ENCODE data around the gene KIR2DL3. TPM values are rescaled to one million over a fixed set of nuclear protein-coding genes. Genes with fewer than 3 reads are reported as not detected.
"Not testable (repeated sequence)": the region's sequence is repeated elsewhere in the genome, so short reads cannot be mapped to it uniquely, and the experiment has no call there.

Gene KIR2DL3
- total RNA-seq, 2 experiments from 2014 or later, result 0.21 to 0.24 TPM

- DNase-seq; POLR2A ChIA-PET; ATAC-seq; H3K4me1 Mint-ChIP-seq (ENCODE audit: low read depth); H3K9me3 Mint-ChIP-seq (ENCODE audit: insufficient read depth); H3K27ac Mint-ChIP-seq; H3K4me3 Mint-ChIP-seq; CTCF ChIA-PET; H3K27me3 Mint-ChIP-seq (ENCODE audit: low read depth); H3K36me3 Mint-ChIP-seq (ENCODE audit: low read depth): not testable (repeated sequence)
These were observed 12.0 kb downstream of the KIR2DL3 start for GRCh38 chr19:54750276-54750675.

- POLR2A ChIA-PET; H3K27ac Mint-ChIP-seq; DNase-seq; H3K4me3 Mint-ChIP-seq; ATAC-seq; CTCF ChIA-PET; H3K36me3 Mint-ChIP-seq (ENCODE audit: low read depth); H3K27me3 Mint-ChIP-seq (ENCODE audit: low read depth); H3K4me1 Mint-ChIP-seq (ENCODE audit: low read depth); H3K9me3 Mint-ChIP-seq (ENCODE audit: insufficient read depth): not testable (repeated sequence)
These were observed 18.1 kb downstream of the KIR2DL3 start for GRCh38 chr19:54756204-54757110.

GRCh38 chr19:54758577-54758976 is 20.3 kb downstream of the KIR2DL3 start:
- H3K27me3 Mint-ChIP-seq (ENCODE audit: low read depth); CTCF ChIA-PET; POLR2A ChIA-PET; DNase-seq; H3K9me3 Mint-ChIP-seq (ENCODE audit: insufficient read depth); ATAC-seq; H3K4me3 Mint-ChIP-seq; H3K27ac Mint-ChIP-seq; H3K36me3 Mint-ChIP-seq (ENCODE audit: low read depth); H3K4me1 Mint-ChIP-seq (ENCODE audit: low read depth): not testable (repeated sequence)

DNA sequence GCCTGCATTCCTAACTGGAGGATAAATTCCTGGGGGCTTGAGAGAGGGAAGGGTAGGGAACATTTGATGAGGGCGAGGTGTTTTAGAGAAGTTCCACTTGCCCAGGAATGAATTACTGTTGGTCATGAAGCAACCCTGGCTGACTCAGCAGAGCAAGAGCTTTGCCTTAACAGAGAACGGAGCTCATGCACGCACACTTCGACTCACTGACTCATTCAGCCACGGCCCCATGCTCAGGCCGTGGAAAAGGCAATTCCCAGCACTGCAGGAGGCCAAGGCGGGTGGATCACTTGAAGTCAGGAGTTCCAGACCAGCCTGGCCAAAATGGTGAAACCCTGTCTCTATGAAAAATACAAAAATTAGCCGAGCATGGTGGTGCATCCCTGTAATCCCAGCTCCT is 25.9 kb downstream of the KIR2DL3 start:
- H3K4me1 Mint-ChIP-seq (ENCODE audit: low read depth); H3K4me3 Mint-ChIP-seq; POLR2A ChIA-PET; H3K27me3 Mint-ChIP-seq (ENCODE audit: low read depth); H3K27ac Mint-ChIP-seq; CTCF ChIA-PET; ATAC-seq; DNase-seq; H3K9me3 Mint-ChIP-seq (ENCODE audit: insufficient read depth); H3K36me3 Mint-ChIP-seq (ENCODE audit: low read depth): not testable (repeated sequence)

- H3K4me3 Mint-ChIP-seq; H3K27ac Mint-ChIP-seq; POLR2A ChIA-PET; ATAC-seq; H3K36me3 Mint-ChIP-seq (ENCODE audit: low read depth); H3K9me3 Mint-ChIP-seq (ENCODE audit: insufficient read depth); H3K4me1 Mint-ChIP-seq (ENCODE audit: low read depth); DNase-seq; H3K27me3 Mint-ChIP-seq (ENCODE audit: low read depth); CTCF ChIA-PET: not testable (repeated sequence)
These were observed 28.2 kb downstream of the KIR2DL3 start for GRCh38 chr19:54766464-54766863.

DNA sequence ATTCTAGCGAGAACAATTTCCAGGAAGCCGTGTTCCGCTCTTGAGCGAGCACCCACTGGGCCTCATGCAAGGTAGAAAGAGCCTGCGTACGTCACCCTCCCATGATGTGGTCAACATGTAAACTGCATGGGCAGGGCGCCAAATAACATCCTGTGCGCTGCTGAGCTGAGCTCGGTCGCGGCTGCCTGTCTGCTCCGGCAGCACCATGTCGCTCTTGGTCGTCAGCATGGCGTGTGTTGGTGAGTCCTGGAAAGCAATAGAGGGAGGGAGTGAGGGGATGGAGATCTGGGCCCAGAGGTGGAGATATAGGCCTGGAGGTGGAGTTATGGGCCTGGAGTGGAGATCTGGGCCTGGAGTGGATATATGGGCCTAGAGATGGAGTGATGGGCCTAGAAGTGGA is 31.3 kb downstream of the KIR2DL3 start, which contains the start of gene KIR2DL1:
KIR2DL1 (plus strand) TSS at position 148 of the 400 bp plus-strand sequence; CDS start at position 206, 58 bp downstream.
- POLR2A ChIA-PET; CTCF ChIA-PET; H3K27me3 Mint-ChIP-seq (ENCODE audit: low read depth); H3K4me1 Mint-ChIP-seq (ENCODE audit: low read depth); H3K9me3 Mint-ChIP-seq (ENCODE audit: insufficient read depth); DNase-seq; H3K4me3 Mint-ChIP-seq; H3K36me3 Mint-ChIP-seq (ENCODE audit: low read depth); ATAC-seq; H3K27ac Mint-ChIP-seq: not testable (repeated sequence)

- CTCF ChIA-PET, POLR2A ChIA-PET: not testable (repeated sequence)
These were observed 32.2 kb downstream of the KIR2DL3 start for GRCh38 chr19:54770511-54770910.

DNA sequence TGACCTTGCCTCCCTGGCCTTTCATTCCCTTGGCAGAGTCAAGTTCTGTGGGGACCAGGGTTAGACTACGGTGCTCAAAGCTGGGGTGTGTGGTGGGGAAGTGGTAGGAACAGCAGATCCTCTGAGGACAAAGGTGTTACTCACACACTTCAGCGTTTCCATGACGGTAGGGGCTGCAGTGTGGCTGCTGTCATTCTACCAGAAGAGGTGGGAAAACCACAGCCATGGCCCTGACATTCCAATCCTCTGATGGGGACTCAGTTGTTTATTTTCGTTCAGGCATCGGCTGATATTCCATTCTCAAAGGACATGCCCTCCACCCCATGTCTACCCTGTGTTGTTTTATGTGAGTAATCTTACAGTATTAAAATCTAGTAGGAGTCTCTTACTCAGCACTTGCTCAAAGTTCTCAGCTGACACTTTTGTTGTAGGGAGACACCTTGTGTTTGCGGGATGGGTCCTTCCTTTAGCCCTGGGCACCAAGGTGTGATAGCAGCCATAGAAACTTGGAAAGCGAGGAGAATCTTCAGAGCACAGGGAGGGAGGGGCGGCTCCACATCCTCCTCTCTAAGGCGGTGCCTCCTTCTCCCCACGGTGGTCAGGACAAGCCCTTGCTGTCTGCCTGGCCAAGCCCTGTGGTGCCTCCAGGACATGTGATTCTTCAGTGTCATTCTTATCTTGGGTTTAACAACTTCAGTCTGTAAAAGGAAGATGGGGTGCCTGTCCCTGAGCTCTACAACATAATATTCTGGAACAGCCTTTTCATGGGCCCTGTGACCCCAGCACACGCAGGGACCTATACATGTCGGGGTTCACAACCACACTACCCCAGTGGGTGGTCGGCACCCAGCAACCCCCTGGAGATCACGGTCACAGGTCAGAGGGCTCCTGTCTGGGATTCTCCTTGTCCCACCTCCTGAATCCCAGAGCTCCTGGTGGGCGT is 33.0 kb downstream of the KIR2DL3 start:
- H3K27ac Mint-ChIP-seq; H3K4me1 Mint-ChIP-seq (ENCODE audit: low read depth); H3K4me3 Mint-ChIP-seq; H3K9me3 Mint-ChIP-seq (ENCODE audit: insufficient read depth); DNase-seq; H3K36me3 Mint-ChIP-seq (ENCODE audit: low read depth); H3K27me3 Mint-ChIP-seq (ENCODE audit: low read depth); POLR2A ChIA-PET; ATAC-seq; CTCF ChIA-PET: not testable (repeated sequence)

More at GRCh38 chr19:54770511-54770910, 32.2 kb downstream of the KIR2DL3 start:
- not testable (repeated sequence) for H3K4me3 Mint-ChIP-seq; DNase-seq; H3K36me3 Mint-ChIP-seq (ENCODE audit: low read depth); H3K4me1 Mint-ChIP-seq (ENCODE audit: low read depth); H3K27ac Mint-ChIP-seq; ATAC-seq; H3K9me3 Mint-ChIP-seq (ENCODE audit: insufficient read depth); H3K27me3 Mint-ChIP-seq (ENCODE audit: low read depth)

DNA sequence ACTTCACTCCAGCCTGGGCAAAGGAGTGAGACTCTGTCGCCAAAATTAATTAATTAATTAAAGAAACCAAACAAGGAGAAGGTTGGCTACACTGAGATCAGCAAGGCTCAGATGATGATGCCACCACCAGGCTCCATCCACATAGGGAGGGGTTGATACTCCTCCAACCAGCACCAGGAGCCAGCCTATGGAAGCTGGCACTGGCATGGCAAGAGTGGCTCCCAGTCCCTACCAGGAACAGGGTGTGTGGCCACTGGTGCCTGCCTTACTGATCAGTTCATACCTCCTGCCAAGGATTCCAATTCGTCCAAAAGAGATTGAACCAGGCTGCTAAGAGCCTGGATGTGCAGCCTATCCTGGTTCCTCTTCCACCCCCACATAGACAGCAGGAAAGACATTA is 34.4 kb downstream of the KIR2DL3 start:
- H3K36me3 Mint-ChIP-seq (ENCODE audit: low read depth); H3K27ac Mint-ChIP-seq; H3K4me1 Mint-ChIP-seq (ENCODE audit: low read depth); ATAC-seq; H3K4me3 Mint-ChIP-seq; H3K9me3 Mint-ChIP-seq (ENCODE audit: insufficient read depth); H3K27me3 Mint-ChIP-seq (ENCODE audit: low read depth); POLR2A ChIA-PET; DNase-seq; CTCF ChIA-PET: not testable (repeated sequence)

- POLR2A ChIA-PET; DNase-seq; H3K9me3 Mint-ChIP-seq (ENCODE audit: insufficient read depth); H3K27me3 Mint-ChIP-seq (ENCODE audit: low read depth); CTCF ChIA-PET; H3K4me3 Mint-ChIP-seq; H3K4me1 Mint-ChIP-seq (ENCODE audit: low read depth); H3K27ac Mint-ChIP-seq; ATAC-seq; H3K36me3 Mint-ChIP-seq (ENCODE audit: low read depth): not testable (repeated sequence)
These were observed 36.9 kb downstream of the KIR2DL3 start for GRCh38 chr19:54775095-54775815.

- H3K36me3 Mint-ChIP-seq (ENCODE audit: low read depth); H3K4me1 Mint-ChIP-seq (ENCODE audit: low read depth); H3K4me3 Mint-ChIP-seq; CTCF ChIA-PET; H3K9me3 Mint-ChIP-seq (ENCODE audit: insufficient read depth); H3K27me3 Mint-ChIP-seq (ENCODE audit: low read depth); DNase-seq; ATAC-seq; POLR2A ChIA-PET; H3K27ac Mint-ChIP-seq: not testable (repeated sequence)
These were observed 37.5 kb downstream of the KIR2DL3 start for GRCh38 chr19:54775830-54776229.
